HG03378 (cell line): ENCODE data around the gene JARID2.
A peak's percentile ranks its signal among the peaks of the same experiment; 100 is the strongest.

Source experiments
- ATAC-seq: cut with Tn5 transposase; IDR thresholded peaks from one replicate; pipeline ENCODE4 v1.9.1; 2021; ENCODE audit warnings: mild to moderate bottlenecking, moderate library complexity; ENCODE audit not compliant: unreplicated experiment

The JARID2 gene

DNA sequence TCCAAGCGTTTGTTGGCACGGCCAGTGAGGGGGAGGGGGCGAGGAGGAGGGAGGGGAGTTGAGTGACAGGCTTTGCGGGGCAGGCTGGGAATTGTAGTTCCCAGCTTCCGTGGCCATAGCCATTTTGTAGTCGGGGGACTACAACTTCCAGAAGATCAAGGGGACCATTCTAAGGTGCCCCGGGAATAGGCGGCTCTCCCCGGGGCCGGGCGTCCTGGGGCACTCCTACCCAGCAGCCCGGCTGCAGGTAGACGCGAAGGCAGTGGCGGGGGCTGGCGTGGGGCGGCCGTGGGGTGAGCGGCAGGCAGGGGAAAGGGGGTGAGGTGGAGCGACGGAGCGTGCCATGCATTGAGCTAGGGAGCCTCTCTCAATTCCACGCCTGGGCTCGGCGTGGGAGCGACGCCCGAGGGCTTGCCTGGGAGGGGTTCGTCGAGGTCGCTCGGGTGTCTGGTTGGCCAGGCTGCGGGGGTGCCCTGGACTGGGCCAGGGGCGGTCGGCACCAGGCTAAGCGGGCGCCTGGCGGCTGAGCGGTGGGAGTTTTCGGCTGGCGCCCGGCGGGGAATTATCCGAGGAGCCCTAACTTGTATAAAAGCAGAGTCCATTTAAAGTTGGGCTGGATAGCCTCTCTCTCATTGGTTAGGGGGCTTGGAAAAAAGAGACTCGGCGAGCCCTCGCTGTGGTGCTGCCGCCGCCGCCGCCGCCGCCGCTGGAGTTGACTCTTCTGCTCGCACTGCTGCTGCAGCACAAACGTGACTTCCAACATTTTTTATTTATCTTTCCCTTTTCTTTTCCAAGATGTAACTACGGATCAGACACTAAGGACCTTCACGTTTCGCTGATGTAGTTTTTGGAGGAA lies at the start of gene JARID2:
TSS of gene JARID2 (plus strand) at position 709 of the 856 bp plus-strand sequence. CDS start 471 bp downstream, outside the sequence.
- ATAC-seq: peak; percentile 54

DNA sequence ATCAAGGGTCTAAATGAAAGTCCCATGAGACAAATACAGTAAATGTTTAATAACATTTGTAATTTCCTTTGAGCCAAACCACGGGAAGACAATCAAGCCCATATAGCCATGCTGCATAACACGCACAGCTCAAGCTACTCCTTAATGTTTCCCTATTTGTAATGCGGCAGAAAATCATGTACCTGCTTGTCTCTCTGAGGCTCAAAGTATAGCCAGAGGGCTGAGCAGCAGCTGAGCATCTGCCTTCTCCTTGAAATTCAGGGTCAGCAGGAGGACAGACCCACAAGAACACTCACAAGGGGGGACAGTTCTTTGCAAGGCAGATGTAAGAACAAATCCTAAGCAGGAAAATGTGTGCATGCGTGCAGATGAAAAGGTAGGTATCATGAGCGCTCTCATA lies 45.8 kb upstream of the JARID2 start:
- no peak for ATAC-seq

DNA sequence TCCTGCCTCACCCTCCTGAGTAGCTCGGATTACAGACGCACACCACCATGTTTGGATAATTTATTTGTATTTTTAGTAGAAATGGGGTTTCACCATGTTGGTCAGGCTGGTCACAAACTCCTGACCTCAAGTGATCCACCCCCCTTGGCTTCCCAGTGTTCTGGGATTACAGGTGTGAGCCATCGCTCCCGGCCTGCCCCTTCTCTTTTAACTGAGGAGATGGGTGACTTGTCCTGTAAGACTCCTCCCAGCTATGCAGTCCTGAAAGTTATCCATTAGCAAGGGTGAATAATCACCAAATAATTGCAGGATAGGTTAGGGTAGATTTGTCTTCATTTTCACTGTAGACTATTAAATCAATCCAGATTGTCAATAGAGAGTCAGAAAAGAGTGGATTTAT lies 40.5 kb upstream of the JARID2 start:
- ATAC-seq: no peak

DNA sequence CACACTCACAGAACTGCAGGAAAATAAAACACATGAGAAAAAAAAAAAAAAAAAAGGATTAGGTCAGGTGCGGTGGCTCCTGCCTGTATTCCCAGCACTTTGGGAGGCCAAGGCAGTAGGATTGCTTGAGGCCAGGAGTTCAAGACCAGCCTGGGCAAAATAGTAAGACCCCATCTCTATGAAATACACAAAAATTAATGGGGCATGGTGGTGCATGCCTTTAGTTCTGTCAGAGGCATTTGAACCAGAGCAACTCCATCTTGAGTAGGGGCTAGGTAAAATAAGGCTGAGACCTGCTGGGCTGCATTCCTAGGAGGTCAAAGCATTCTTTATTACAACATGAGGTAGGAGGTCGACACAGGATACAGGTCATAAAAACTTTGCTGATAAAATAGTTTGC lies 39.0 kb upstream of the JARID2 start:
- no peak for ATAC-seq

DNA sequence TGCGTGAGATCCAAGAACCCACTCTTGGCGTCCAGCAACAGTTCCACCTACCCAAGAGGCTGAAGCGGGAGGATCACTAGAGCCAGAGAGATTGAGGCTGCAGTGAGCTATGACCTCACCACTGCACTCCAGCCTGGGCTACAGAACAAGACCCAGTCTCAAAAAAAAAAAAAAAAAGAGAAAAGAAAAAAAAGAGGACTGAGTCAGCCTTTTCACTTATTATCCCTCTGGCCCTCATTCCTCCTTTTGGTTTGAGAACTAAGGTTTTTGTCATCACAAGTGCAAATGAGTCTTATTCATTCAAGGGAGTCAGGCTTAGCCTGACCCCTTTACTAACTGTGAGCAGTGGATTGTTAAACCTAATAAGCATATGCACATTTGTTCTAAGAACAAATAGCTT lies 37.9 kb upstream of the JARID2 start:
- ATAC-seq: no peak

DNA sequence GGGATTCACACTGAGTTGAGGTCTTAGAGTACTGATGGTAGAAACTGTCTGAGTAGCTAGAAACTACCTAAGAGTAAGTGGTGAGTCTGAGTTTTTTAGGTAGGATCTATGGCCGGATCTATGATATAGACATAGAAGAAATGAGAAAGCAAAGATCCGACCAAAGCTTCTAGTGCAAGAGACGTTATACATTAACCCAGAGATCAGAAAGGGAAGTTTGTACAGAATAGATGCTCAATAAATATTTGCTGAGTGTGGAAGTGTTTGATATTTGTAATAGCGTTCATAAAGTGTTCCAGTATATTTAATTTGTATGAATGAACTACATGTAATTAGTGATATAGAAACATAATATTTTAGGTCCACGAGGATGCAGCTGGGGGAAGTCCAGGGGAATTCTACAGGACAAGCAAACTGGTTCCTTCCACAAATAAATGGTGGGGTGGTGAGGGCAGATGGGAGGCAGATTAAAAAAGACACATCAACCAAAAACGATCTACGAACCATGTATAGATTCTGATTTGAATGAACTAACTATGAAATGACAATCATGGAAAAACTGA lies 31.9 kb upstream of the JARID2 start:
- no peak for ATAC-seq

DNA sequence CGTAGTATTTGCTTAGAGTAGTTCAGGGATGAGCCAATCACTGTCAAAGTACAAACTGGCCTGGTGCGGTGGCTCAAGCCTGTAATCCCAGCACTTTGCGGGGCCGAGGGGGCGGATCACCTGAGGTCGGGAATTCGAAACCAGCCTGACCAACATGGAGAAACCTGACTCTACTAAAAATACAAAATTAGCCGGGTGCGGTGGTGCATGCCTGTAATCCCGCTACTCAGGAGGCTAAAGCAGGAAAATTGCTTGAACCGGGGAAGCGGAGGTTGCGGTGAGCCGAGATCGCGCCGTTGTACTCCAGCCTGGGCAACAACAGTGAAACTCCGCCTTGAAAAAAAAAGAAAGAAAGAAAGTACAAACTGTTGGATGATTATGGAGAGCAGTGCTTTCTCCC lies 27.5 kb upstream of the JARID2 start:
- ATAC-seq: no peak

DNA sequence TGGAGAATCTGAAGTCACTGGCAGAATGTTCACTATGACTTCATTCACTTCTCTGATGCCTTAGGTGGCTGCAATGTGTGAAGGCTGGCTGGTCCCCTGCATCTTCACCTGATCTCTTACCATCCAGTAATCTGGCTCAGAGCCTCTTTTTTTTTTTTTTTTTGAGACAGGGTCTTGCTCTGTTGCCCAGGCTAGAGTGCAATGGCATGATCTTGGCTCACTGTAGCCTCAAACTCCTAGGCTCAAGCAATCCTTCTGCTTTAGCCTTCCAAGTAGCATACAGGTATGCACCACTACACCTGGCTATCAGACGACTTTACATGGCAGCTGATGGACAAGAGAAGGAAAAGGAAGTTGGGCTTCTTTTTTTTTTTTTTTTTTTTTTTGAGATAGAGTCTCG lies 25.8 kb upstream of the JARID2 start:
- ATAC-seq: no peak

DNA sequence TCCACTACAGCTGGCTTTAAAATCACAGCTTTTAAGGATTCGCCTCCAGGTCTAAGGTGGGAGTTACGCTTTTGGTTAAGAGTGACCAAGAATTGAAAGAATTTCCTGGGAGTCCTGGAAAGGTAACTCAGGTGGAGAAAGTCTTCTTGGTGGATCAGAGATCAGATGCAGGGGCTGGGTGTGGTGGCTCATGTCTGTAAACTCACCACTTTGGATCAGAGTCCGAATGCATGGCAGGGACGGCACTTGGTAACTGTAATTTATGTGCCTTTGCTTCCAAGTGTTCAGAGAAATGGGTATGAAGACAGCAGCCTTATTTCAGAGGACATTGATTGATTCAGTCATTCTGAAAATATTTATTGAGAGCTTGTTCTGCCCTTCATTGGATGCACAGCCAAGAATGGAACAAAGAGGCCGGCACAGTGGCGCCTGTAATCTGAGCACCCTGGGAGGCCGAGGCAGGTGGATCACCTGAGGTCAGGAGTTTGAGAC lies 18.0 kb upstream of the JARID2 start:
- ATAC-seq: no peak

DNA sequence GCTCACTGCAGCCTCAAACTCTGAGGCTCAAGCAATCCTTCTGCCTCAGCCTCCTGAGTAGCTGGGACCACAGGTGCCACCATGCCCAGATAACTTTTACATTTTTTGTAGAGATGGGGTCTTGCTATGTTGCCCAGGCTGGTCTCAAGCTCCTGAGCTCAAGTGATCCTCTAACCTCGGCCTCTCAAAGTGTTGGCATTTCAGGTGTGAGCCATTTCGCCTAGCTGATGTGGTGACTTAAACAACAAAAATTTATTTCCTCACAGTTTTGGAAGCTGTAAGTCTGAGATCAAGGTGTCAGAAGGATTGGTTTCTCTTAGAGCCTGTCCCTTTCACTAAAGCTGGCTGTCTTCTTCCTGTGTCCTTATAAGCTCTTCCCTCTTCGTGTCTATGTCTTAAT lies 15.0 kb upstream of the JARID2 start:
- no peak for ATAC-seq

DNA sequence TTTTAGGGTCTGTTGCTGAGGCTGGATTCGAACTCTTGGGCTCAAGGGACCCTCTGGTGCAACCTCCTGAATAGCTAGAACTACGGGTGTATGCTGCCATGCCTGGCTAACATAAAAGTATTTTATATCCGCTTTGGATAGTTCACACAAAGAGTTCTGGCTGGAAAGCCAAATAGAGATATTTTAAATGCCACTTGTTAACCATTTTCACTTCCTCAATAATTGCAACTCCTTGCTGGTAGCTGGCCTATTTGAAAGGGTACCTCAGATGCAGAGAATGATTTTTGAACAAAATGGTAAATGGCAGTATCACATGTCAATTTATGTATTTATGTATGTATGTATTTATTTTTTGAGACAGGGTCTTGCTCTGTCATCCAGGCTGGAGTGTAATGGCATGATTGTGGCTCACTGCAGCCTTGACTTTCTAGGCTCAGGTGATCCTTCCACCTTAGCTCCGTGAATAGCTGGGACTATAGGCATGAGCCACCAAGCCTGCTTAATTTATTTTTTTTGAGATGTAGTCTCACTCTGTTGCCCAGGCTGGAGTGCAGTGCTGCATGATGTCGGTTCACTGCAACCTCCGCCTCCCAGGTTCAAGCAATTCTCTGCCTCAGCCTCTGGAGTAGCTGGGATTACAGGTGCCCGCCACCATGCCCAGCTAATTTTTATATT lies 12.9 kb upstream of the JARID2 start:
- no peak for ATAC-seq

DNA sequence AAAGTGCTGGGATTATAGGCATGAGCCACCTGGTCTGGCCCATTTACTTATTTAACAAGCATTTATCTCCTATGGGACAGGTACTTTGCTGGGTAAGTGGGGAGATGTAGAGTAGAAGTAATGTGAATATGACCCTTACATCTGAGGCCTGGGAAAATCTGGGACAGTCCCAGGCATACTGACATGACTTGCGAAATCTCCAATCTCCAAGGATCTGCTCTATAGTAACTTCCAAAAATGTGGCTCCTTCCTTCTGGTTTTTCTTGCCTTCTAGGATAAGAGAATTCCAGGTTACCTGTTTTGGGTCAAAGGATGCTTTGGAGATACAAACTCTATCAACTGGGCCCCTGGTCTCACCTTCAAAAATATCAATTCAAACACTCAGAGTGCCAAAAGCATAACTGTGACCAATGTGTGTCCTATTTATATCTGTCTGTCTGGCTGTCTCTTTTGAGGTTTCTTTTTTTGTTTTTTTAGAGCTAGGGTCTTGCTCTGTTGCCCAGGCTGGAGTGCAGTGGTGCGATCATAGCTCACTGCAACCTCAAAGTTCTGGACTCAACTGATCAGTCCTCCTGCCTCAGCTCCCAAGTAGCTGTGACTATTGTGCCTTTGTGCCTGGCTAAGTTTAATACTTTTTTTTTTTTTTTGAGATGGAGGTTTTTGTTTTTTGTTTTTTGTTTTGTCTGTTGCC lies 11.7 kb upstream of the JARID2 start:
- no peak for ATAC-seq

DNA sequence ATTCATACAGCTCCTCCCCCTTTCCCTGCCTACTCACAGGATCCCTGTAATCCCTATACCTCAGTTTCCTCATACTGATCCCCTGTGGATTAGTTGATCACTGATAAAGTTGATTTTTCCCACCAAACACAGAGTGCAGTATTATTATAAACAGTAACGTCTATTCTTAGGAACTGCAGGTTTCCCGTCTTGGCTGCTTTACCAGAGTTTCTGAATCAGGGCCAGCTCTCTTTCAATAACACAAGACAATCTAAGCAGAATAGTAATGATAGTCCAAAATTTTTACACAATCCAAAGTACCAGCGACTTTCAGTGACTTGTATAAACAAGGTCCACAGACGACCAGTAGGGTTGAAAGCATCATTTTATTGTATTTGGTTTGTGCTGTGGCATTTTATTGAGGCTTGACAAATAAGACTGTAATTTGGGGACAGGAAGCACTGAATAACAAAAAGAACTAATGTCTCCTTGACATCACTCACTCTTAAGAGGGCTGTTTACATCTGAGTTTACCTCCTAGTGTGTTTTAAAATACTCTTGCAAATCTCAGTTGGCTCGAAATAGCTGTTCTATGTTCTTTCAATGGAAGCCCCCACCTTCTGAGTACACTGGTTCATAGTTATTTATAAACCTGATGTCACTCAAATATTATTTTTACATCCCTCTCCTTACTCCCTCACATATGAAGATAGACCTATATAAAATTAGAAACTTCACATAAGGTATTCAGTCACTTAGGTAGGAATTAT lies 6.1 kb upstream of the JARID2 start:
- no peak for ATAC-seq

DNA sequence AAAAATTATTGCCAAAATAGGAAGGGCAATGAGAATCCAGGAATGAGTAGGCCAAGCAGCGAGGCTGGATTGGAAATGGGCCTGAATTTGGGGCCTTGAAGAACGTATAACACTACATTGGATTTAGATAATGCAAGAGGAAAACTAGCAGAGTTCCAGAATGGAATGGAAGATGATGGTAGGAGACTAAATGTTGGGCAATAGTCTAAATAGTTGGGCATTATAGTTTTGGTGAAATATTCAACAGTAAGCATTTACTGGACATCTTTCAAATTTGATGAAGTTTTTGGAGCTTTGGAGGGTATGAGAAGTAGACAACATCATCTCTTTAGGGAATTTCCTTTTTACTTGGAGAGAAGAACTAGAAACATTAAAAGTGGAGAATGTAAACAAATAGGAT lies 3.4 kb upstream of the JARID2 start:
- ATAC-seq: no peak

DNA sequence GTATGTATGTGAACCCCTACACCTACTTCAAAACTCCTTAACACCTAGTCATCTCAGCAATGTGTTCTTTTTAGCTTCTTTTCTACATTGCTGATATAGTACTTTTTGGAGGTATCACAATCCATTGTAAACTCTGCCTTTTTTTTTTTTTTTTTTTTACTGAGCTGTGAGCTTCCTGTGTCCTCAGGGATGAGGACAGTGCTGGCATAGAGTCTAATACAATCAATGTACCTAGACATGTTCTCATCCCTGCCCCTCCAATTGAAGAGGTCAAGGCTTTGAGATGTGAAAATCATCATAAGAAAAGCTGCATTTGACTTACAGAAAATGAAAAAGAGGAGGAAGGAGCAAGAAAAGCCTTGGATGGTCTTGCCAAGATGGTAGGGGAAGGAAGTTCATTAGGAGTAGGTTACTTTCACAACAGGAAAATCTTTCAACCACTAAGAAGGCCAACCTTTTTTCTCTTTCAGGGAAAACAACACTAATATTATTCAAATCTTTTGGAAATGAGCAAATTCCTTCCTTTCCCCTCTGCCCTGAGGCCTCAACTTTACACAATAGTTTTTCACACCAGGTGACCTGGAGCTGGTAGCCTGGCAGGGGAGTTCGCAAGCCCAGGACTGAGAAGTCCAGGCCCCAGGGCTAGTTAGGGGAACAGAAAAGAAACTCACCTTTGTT lies 2.8 kb upstream of the JARID2 start:
- ATAC-seq: no peak

DNA sequence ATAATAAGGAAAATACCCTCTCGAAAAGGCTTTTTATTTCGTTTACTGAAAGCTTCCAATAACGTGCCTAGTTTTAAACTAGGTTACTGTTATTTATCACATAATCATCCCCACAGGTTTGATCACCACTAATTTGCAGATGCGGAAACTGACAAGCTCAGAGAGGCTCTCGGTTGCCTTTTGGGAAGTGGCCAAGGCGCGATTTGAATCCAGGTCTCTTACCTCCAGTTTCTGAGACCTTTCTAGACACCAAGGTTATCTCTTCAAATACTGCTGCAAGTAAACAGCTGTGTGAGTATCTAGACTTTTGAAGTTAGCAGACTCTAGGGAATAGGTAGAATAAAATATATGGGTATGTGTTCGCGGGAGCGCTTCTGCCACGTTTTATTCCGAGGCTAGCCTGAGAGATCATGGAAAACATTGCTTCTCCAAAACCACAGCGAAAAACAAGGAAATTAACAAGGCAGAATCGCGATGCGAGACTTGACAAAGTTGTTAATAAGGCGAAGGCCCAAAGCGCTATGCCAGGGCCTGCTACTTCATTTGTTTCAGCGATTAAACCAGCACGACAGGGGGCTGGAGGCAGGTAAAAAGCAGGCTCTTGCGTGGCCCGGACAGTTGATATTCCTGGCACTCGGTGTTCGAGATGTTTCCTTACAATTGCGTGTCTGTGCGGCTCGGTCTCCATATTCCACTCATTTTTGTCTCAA lies 1.8 kb upstream of the JARID2 start:
- no peak for ATAC-seq

DNA sequence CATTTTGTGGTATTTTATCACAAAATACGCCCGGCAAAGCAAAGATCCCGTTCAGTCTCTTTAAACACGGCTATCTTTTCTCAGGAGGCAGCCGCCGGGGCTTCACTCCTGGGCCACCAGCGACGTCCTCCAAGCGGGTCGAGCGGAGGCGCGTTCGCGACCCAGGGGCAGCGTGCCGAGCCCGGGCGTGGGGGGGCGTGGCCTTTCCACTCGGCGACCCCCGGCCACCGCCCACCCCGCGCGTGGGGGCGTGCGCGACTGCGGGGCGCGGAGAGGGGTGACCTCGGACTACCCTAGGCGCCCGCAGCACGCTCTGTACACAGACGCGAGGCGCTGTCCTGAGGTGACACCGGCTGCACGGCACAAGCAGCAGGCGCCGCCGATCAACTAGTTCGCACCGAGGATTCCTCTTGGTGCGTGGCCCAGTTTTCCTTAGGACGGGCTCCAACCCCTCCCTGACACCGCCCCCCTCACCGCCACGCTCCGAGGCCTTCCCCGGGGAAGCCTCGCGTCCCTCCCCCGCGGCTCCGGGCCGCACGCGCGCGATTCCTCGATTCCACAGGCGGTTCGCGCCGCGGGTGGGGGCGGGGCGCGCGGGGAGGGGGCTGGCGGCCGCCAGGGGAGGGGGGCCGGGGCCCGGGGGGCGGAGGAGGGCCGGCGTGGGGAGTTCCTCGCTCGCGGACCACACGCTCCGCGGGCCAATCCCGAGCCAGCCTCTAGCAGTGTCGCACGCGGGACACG lies 1.1 kb upstream of the JARID2 start:
- no peak for ATAC-seq

DNA sequence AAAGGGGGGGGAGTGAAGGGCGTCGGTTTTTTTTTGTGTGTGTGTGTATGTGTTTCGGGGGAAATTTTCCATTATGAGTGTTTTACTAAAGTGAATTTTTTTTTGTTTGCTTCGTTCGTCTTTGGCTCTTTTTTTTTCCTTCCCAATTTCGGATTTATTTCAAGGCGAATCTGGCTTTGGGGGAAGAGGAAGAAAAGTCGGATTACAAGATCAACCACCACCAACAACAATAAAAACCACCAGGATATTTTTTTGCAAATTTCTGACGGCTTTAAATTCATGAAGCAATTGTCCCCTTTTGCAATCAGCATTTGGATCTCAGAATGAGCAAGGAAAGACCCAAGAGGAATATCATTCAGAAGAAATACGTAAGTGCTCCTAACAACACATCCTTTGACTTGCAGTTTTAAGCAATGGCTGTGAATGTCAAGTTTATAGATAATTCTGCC lies 372 bp downstream of the JARID2 start:
- ATAC-seq: no peak
